Effector memory CD4-positive, alpha-beta T cell (primary cell): ENCODE measurements around the gene IL17C.

ENCODE experiments used
- DNase-seq, 3 donors: peaks; one replicate each; pipeline ENCODE4 v3.0.0-alpha.2; 2020
- H3K27ac ChIP-seq: 2 replicates; pipeline ENCODE4 v1.7.0; 2013; ENCODE audit warnings: mild to moderate bottlenecking, low read length, moderate library complexity; ENCODE audit not compliant: insufficient read depth, poor library complexity, severe bottlenecking
- H3K27me3 ChIP-seq: replicated peaks from 2 replicates; pipeline ENCODE4 v1.7.0; 2013; ENCODE audit warnings: mild to moderate bottlenecking, low read length; ENCODE audit not compliant: insufficient read depth, control insufficient read depth, poor library complexity, severe bottlenecking
- H3K36me3 ChIP-seq: 2 replicates; pipeline ENCODE4 v1.7.0; 2013; ENCODE audit warnings: mild to moderate bottlenecking, low read length, moderate library complexity; ENCODE audit not compliant: control insufficient read depth, insufficient read depth
- H3K4me1 ChIP-seq: 2 replicates; pipeline ENCODE4 v1.7.0; 2013; ENCODE audit warnings: low read length, mild to moderate bottlenecking; ENCODE audit not compliant: control insufficient read depth, insufficient read depth, poor library complexity, severe bottlenecking
- H3K4me3 ChIP-seq: 2 replicates; pipeline ENCODE4 v1.7.0; 2013; ENCODE audit warnings: low read length, low read depth, mild to moderate bottlenecking; ENCODE audit not compliant: insufficient read depth, poor library complexity, severe bottlenecking
- H3K9me3 ChIP-seq: 2 replicates; pipeline ENCODE4 v1.7.0; 2013; ENCODE audit warnings: mild to moderate bottlenecking, low read length, moderate library complexity; ENCODE audit not compliant: control insufficient read depth
- total RNA-seq, 3 donors: gene quantifications; one replicate each; lab custom pipeline; 2026; lab: John Stamatoyannopoulos, UW

Gene IL17C, protein sequence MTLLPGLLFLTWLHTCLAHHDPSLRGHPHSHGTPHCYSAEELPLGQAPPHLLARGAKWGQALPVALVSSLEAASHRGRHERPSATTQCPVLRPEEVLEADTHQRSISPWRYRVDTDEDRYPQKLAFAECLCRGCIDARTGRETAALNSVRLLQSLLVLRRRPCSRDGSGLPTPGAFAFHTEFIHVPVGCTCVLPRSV
- total RNA-seq: 0.17 to 0.58 (median 0.35) reads per million in 3 donors

DNA sequence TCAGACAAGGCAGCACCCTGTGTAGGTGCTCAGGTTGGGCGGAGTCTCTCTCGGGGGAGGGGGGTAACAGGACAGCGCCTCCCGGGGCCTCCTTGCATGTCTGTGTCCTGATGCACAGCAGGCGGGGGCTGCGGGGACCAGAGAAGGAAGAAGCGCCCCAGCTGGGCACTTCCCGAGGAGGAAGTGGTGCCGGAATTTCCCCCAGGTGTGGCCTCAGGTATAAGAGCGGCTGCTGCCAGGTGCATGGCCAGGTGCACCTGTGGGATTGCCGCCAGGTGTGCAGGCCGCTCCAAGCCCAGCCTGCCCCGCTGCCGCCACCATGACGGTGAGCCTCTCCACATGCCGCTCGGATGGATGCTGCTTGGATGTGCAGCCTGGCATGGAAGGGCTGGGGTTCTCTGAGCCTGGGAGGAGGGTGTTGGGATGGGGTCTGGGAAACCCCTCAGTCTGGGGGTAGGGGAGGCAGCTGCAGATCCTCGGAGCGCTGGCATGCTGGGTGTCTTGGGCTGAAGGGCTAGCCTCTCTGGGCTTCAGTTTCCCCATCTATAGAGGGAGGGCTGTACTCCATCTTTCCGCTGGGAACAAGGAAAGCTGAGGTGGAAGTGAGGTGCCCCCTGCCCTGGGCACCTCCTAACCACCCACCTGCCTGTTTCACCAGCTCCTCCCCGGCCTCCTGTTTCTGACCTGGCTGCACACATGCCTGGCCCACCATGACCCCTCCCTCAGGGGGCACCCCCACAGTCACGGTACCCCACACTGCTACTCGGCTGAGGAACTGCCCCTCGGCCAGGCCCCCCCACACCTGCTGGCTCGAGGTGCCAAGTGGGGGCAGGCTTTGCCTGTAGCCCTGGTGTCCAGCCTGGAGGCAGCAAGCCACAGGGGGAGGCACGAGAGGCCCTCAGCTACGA is at the start of gene IL17C:
IL17C (plus strand) TSS at position 250 of the 908 bp plus-strand sequence; CDS start at position 320, 70 bp downstream.
- no peak within 1 kb of the TSS for H3K4me3 ChIP-seq
- peak in 1 of 3 donors; percentile 9 for DNase-seq
- peaks cover 34% of the 10 kb centered on the region for H3K4me1 ChIP-seq
- no peak within 1 kb of the TSS for H3K27ac ChIP-seq
- H3K9me3 ChIP-seq: no peaks in the 10 kb centered on the region
- H3K36me3 ChIP-seq: no peaks in the 10 kb centered on the region
- no peaks in the 10 kb centered on the region for H3K27me3 ChIP-seq

DNA sequence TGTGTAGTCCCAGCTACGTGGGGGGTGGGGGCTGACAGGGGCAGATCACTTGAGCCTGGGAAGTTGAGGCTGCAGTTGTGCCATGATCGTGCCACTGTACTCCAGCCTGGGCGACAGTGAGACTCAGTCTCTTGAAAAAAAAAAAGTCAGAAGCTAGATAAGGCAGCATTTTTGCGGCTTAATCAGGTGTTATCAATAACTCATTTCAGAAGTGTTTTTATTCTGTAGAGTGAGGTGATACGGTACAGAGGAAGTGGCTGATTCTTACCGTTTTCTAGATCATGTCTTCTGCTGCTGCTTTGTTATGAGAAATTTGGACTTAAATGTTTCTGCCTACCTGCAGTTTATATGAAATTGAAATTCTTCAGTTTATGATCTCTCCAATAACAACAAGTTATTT is 49.6 kb upstream of the IL17C start:
- H3K9me3 ChIP-seq: no peaks in the 10 kb centered on the region
- H3K36me3 ChIP-seq: peaks cover 40% of the 10 kb centered on the region
- H3K27ac ChIP-seq: no peak overlapping the region
- H3K27me3 ChIP-seq: no peaks in the 10 kb centered on the region
- no peak for DNase-seq
- no peak overlapping the region for H3K4me3 ChIP-seq
- peaks cover 7% of the 10 kb centered on the region for H3K4me1 ChIP-seq

DNA sequence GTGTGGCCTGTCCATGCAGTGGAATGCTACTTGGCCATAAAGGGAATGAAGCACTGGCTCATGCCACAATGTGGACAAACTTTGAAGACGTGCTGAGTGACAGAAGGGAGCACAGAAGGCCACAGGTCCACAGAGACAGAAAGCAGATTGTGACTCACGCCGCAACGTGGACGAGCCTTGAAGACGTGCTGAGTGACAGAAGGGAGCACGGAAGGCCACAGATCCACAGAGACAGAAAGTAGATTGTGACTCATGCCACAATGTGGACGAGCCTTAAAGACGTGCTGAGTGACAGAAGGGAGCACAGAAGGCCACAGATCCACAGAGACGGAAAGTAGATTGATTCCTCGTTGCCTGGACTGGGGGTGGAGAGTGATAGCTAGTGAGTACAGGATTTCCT is 48.9 kb upstream of the IL17C start:
- Histone ChIP-seq H3K36me3 (peaks cover 40% of the 10 kb centered on the region), H3K27me3 (no peaks in the 10 kb centered on the region), H3K27ac (peak overlapping the region; percentile 28), H3K9me3 (no peaks in the 10 kb centered on the region), H3K4me3 (no peak overlapping the region), H3K4me1 (peaks cover 7% of the 10 kb centered on the region)
- no peak for DNase-seq

DNA sequence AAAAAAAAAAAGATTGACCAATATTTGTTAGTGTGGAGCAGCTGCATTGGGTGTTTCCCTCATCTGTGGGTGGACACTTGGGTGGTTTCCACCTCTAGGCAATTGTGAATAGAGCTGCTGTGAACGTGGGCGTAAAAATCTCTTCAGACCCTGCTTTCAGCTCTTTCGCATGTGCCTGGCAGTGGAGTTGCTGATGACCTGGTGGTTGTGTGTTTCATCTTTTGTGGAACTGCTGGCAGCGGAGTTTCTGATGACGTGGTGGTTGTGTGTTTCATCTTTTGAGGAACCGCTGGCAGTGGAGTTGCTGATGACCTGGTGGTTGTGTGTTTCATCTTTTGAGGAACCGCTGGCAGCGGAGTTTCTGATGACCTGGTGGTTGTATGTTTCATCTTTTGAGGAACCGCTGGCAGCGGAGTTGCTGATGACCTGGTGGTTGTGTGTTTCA is 46.8 kb upstream of the IL17C start:
- Histone ChIP-seq H3K27ac (peak overlapping the region; percentile 22), H3K4me3 (no peak overlapping the region), H3K9me3 (no peaks in the 10 kb centered on the region), H3K36me3 (peaks cover 38% of the 10 kb centered on the region), H3K27me3 (no peaks in the 10 kb centered on the region), H3K4me1 (peaks cover 7% of the 10 kb centered on the region)
- DNase-seq: no peak

DNA sequence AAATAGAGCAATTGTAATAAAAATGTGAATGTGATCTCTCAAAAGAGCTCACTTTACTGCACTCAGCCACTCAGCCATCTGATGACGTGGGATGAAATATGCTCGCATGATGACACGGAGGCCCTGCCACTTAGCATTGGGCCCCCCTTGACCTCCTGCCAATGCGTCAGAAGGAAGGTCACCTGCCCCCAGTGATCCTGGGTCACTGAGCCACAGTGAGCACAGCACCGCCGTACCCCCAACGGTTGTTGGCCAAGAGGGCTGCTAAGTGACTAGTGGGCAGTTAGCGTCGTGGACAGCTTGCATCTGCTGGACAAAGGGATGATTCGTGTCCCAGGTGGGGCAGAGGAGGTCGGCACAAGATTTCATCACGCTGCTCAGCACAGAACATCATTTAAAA is 45.3 kb upstream of the IL17C start:
- no peaks in the 10 kb centered on the region for H3K9me3 ChIP-seq
- H3K27ac ChIP-seq: no peak overlapping the region
- H3K4me3 ChIP-seq: no peak overlapping the region
- H3K4me1 ChIP-seq: peaks cover 7% of the 10 kb centered on the region
- no peaks in the 10 kb centered on the region for H3K27me3 ChIP-seq
- no peak for DNase-seq
- H3K36me3 ChIP-seq: peaks cover 27% of the 10 kb centered on the region

DNA sequence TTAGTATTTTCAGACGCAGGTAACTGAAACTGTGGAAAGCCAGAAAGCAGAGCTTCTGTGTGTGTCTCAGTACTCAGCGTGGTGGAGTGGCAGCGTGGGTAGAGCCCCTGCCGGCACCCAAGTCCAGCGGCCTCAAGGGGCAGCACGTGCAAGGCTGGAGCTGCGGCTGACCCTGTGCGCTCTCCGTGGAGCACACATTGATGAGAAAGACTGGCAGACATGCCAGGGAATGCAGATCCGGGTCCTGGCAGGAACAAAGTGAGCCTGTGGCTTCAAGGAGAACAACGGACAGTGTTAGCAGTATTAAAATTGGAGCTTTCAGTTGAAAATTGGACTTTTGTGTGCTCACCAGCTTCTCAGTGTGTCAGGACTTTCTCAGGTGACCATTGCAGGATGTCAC is 44.9 kb upstream of the IL17C start:
- H3K27ac ChIP-seq: no peak overlapping the region
- peaks cover 7% of the 10 kb centered on the region for H3K4me1 ChIP-seq
- no peak for DNase-seq
- H3K4me3 ChIP-seq: no peak overlapping the region
- H3K27me3 ChIP-seq: no peaks in the 10 kb centered on the region
- no peaks in the 10 kb centered on the region for H3K9me3 ChIP-seq
- peaks cover 30% of the 10 kb centered on the region for H3K36me3 ChIP-seq

DNA sequence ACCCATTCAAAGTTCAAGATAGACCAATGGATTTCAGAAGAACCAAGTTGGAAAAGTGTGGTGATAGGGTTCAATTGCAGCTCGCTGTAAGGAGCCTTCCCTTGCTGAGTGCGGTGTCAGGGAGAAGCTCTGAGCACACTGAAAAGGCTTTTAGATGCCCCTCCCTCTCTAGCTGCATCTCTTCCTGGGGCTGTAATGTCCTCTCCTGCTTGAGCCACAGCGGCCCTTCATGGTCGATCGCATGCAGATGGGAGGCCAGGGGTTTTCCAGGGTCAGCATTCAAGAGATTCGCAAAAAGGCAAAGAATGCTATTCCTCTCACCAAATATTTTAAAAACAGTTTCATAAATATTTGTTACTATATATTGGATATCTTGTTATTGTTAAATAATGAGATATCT is 44.5 kb upstream of the IL17C start:
- Histone ChIP-seq H3K4me3 (no peak overlapping the region), H3K36me3 (peaks cover 34% of the 10 kb centered on the region), H3K27ac (no peak overlapping the region), H3K9me3 (no peaks in the 10 kb centered on the region), H3K4me1 (peaks cover 7% of the 10 kb centered on the region), H3K27me3 (no peaks in the 10 kb centered on the region)
- DNase-seq: no peak

DNA sequence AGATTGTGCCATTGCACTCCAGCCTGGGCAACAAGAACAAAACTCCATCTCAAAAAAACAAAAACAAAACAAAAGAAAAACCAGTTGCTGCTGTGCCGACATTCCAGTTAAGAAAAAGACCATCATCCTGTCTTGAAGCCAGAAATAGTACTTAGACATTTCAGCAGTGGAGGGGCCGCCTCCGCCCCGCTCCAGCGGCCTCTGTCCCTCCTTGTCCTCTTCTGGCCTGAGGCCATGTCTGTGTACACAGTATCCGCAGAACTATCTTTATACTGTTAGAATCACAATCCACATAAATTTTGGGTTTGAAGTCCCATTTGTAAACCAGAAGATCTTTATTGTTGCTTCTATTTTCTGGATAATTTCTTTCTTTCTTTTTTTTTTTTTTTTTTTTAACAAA is 43.3 kb upstream of the IL17C start:
- Histone ChIP-seq H3K4me3 (no peak overlapping the region), H3K36me3 (peaks cover 38% of the 10 kb centered on the region)
- no peak for DNase-seq

DNA sequence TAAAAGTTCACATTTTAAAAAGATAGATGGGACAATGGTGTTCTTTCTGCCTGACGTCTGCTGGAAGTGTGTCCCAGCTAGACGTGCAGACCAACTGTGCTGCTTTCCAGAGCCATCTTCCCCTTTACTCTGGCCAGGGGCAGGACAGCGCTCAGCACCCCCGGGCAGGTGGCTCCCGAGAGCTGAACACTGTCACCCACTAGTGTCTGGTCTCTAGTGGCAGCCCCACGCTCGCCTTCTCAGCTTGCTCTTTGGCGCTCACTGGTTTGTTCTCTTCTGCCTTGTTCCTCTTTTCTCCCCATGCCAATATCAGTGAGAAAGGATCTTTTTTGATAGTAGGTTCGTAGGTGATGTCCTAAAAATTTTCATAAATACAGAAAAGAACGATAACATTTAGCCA is 42.5 kb upstream of the IL17C start:
- H3K4me3 ChIP-seq: no peak overlapping the region
- H3K9me3 ChIP-seq: no peaks in the 10 kb centered on the region
- H3K36me3 ChIP-seq: peaks cover 39% of the 10 kb centered on the region

More for the DNA sequence above, 43.3 kb upstream of the IL17C start:
- H3K27ac ChIP-seq: no peak overlapping the region
- no peaks in the 10 kb centered on the region for H3K27me3 ChIP-seq
- H3K9me3 ChIP-seq: no peaks in the 10 kb centered on the region
- H3K4me1 ChIP-seq: peaks cover 7% of the 10 kb centered on the region

DNA sequence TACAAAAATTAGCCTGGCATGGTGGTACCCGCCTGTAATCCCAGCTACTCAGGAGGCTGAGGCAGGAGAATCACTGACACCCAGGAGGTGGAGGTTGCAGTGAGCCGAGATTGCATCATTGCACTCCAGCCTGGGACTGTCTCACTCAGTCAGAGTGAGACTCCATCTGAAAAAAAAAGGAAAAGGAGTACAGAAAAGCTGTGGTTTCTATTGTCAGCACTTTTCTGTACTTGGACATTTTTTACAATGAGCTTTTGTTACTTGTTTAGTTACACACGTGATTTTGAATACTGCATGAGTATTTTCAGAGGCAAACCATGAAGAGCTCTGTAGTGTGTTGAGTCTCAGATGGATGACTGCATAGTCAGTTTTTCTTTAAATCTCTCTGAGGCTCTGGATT is 41.9 kb upstream of the IL17C start:
- Histone ChIP-seq H3K36me3 (peaks cover 45% of the 10 kb centered on the region), H3K4me1 (peaks cover 7% of the 10 kb centered on the region), H3K9me3 (no peaks in the 10 kb centered on the region), H3K27ac (no peak overlapping the region), H3K27me3 (no peaks in the 10 kb centered on the region), H3K4me3 (no peak overlapping the region)
- no peak for DNase-seq

More for the DNA sequence above, 42.5 kb upstream of the IL17C start:
- Histone ChIP-seq H3K4me1 (peaks cover 7% of the 10 kb centered on the region), H3K27me3 (no peaks in the 10 kb centered on the region), H3K27ac (no peak overlapping the region)
- no peak for DNase-seq
